Esophagus muscularis mucosa (tissue), 3 donors: ENCODE measurements around the gene TMEM135.

ENCODE experiments used
- POLR2AphosphoS5 ChIP-seq, 2 donors: sonication (generic); formaldehyde crosslinking; IDR thresholded peaks; one replicate each; pipeline ENCODE4 v1.6.1; 2017; ENCODE audit warnings: antibody characterized with exemption in 2 of 2
- TF ChIP-seq, protein P1 (sequence below), 3 experiments: fragments of 200-600 bp in 2 of 3; fragments of 450-650 bp in 1 of 3; sonication (generic) in 2 of 3; IDR thresholded peaks; one replicate each; pipeline ENCODE4 v1.5.1; 2017 to 2019; ENCODE audit warnings: antibody characterized with exemption in 3 of 3, mild to moderate bottlenecking in 2 of 3, moderate library complexity in 1 of 3

DNA sequence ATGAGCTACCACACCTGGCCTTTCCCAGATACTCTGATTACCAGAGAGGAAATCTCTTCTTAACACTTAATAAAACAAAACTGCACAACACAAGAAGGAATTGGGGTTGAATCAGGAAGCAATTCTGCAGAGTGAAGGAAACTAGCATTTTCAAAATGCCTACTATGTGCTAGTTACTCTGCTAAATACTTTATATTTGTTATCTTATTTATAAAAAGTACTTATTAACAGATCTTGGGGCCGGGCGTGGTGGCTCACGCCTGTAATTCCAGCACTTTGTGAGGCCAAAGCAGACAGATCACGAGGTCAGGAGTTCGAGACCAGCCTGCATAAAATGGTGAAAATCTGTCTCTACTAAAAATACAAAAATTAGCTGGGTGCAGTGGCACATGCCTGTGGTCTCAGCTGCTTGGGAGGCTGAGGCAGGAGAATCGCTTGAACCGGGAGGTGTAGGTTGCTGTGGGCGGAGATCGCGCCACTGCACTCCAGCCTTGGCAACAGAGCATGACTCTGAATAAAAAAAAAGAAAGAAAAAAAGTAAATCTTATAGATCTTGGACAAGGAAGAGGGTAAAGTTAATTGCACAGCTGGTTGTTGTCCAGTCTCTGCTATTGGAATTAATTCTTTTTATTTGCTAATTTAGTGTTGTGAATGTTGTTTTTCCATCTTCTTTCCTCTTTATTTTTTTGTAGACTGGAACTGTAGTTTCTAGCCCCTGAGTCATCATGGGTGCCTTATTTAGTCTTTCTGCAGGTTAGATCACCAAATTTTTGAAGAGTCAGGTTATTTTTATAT is 22.1 kb downstream of the TMEM135 start:
- TF ChIP-seq, protein P1, sequence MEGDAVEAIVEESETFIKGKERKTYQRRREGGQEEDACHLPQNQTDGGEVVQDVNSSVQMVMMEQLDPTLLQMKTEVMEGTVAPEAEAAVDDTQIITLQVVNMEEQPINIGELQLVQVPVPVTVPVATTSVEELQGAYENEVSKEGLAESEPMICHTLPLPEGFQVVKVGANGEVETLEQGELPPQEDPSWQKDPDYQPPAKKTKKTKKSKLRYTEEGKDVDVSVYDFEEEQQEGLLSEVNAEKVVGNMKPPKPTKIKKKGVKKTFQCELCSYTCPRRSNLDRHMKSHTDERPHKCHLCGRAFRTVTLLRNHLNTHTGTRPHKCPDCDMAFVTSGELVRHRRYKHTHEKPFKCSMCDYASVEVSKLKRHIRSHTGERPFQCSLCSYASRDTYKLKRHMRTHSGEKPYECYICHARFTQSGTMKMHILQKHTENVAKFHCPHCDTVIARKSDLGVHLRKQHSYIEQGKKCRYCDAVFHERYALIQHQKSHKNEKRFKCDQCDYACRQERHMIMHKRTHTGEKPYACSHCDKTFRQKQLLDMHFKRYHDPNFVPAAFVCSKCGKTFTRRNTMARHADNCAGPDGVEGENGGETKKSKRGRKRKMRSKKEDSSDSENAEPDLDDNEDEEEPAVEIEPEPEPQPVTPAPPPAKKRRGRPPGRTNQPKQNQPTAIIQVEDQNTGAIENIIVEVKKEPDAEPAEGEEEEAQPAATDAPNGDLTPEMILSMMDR (IDR thresholded peaks at IDR 0.05), result no peak
- TF ChIP-seq POLR2AphosphoS5 (IDR thresholded peaks at IDR 0.05), result no peak
